Neural cell (in vitro differentiated cells): ENCODE data around the gene HECA. TPM values are rescaled to one million over a fixed set of nuclear protein-coding genes. Genes with fewer than 3 reads are reported as not detected.

Experiments used
- H2AFZ ChIP-seq: fragments of 200-600, 300-800 bp; sonication (generic), shearing (Covaris generic); 2 replicates; pipeline ENCODE4 v1.6.0; 2014; ENCODE audit warnings: low read depth, mild to moderate bottlenecking, antibody characterized with exemption, low read length, moderate library complexity
- H3F3A ChIP-seq: fragments of 200-600 bp; shearing (Covaris generic); 2 replicates; pipeline ENCODE4 v1.6.1; 2016; ENCODE audit warnings: mild to moderate bottlenecking, moderate library complexity, mixed read lengths, antibody characterized with exemption, low read length; ENCODE audit not compliant: insufficient read depth, poor library complexity, severe bottlenecking
- H3K27ac ChIP-seq: fragments of 200-600, 300-800 bp; sonication (generic), shearing (Covaris generic); 2 replicates; pipeline ENCODE4 v1.5.1; 2014; ENCODE audit warnings: mild to moderate bottlenecking, low read length, moderate library complexity
- H3K27me3 ChIP-seq: fragments of 300-800, 200-600 bp; sonication (generic), shearing (Covaris generic); 2 replicates; pipeline ENCODE4 v1.6.0; 2014; ENCODE audit warnings: mild to moderate bottlenecking, low read depth, low read length, moderate library complexity; ENCODE audit not compliant: insufficient read depth
- H3K36me3 ChIP-seq: fragments of 300-800, 200-600 bp; sonication (generic), shearing (Covaris generic); 2 replicates; pipeline ENCODE4 v1.5.1; 2014; ENCODE audit warnings: mild to moderate bottlenecking, antibody characterized with exemption, low read length, moderate library complexity; ENCODE audit not compliant: insufficient read depth
- H3K4me2 ChIP-seq: fragments of 300-800, 200-600 bp; sonication (generic), shearing (Covaris generic); 2 replicates; pipeline ENCODE4 v1.6.0; 2014; ENCODE audit warnings: mild to moderate bottlenecking, low read length
- H3K4me3 ChIP-seq: fragments of 300-800, 200-600 bp; sonication (generic), shearing (Covaris generic); 2 replicates; pipeline ENCODE4 v1.5.1; 2014; ENCODE audit warnings: mild to moderate bottlenecking, low read length, moderate library complexity
- H3K79me2 ChIP-seq: fragments of 200-600 bp; shearing (Covaris generic); replicated peaks from 2 replicates; pipeline ENCODE4 v1.6.0; 2014; ENCODE audit warnings: mild to moderate bottlenecking, low read length, moderate library complexity; ENCODE audit not compliant: insufficient read depth
- H3K9ac ChIP-seq: fragments of 300-800, 200-600 bp; sonication (generic), shearing (Covaris generic); 2 replicates; pipeline ENCODE4 v1.6.1; 2016; ENCODE audit warnings: mild to moderate bottlenecking, low read length, mixed read lengths
- H3K9me2 ChIP-seq: fragments of 200-600 bp; shearing (Covaris generic); 2 replicates; pipeline ENCODE4 v1.6.1; 2016; ENCODE audit warnings: mild to moderate bottlenecking, low read length, mixed read lengths; ENCODE audit not compliant: insufficient read depth
- H3K9me3 ChIP-seq: fragments of 200-600, 300-800 bp; sonication (generic), shearing (Covaris generic); 2 replicates; pipeline ENCODE4 v1.6.1; 2016; ENCODE audit warnings: mild to moderate bottlenecking, mixed run types, low read length, moderate library complexity, mixed read lengths
- H4K20me1 ChIP-seq: fragments of 200-600 bp; shearing (Covaris generic); 2 replicates; pipeline ENCODE4 v1.6.1; 2016; ENCODE audit warnings: mild to moderate bottlenecking, mixed run types; ENCODE audit not compliant: insufficient read depth
- EP300 ChIP-seq: fragments of 450-650 bp; conservative IDR thresholded peaks from 2 replicates; pipeline ENCODE4 v1.6.1; 2014; ENCODE audit warnings: antibody characterized with exemption, mild to moderate bottlenecking, moderate library complexity; ENCODE audit not compliant: poor library complexity, severe bottlenecking
- EZH2 ChIP-seq: fragments of 200-600, 300-800 bp; shearing (Covaris generic), sonication (generic); IDR thresholded peaks from 2 replicates; pipeline ENCODE4 v1.6.1; 2014; ENCODE audit warnings: antibody characterized with exemption, low read length, borderline replicate concordance, mild to moderate bottlenecking; ENCODE audit not compliant: insufficient read depth, poor library complexity, severe bottlenecking
- MXI1 ChIP-seq: fragments of 450-650 bp; conservative IDR thresholded peaks from 2 replicates; pipeline ENCODE4 v1.6.1; 2014; ENCODE audit warnings: antibody characterized with exemption, mild to moderate bottlenecking; ENCODE audit not compliant: poor library complexity, severe bottlenecking
- POLR2AphosphoS5 ChIP-seq: IDR thresholded peaks from 2 replicates; pipeline ENCODE4 v1.6.1; 2012
- RAD21 ChIP-seq: fragments of 450-650 bp; conservative IDR thresholded peaks from 2 replicates; pipeline ENCODE4 v1.6.1; 2014; ENCODE audit warnings: antibody characterized with exemption, mild to moderate bottlenecking, moderate library complexity
- REST ChIP-seq: IDR thresholded peaks from 2 replicates; pipeline ENCODE4 v1.6.1; 2012; ENCODE audit warnings: borderline replicate concordance
- SMC3 ChIP-seq: fragments of 450-650 bp; conservative IDR thresholded peaks from 2 replicates; pipeline ENCODE4 v1.6.1; 2014; ENCODE audit warnings: antibody characterized with exemption, mild to moderate bottlenecking, moderate library complexity; ENCODE audit not compliant: poor library complexity
- TAF1 ChIP-seq: IDR thresholded peaks from 2 replicates; pipeline ENCODE4 v1.6.1; 2012; ENCODE audit warnings: low read depth
- polyA plus RNA-seq: library from polyadenylated mRNA; depleted of rRNA; stranded (reverse); fragments of >200 nt; gene quantifications from 2 replicates; pipeline ENCODE4 v1.2.3, GENCODE V29; 2014
- TF ChIP-seq, protein P1 (sequence below): fragments of 450-650 bp; IDR thresholded peaks from 2 replicates; pipeline ENCODE4 v1.5.1; 2014; ENCODE audit warnings: antibody characterized with exemption, mild to moderate bottlenecking, moderate library complexity; ENCODE audit not compliant: poor library complexity, severe bottlenecking

HECA gene
- polyA plus RNA-seq, 1 donor from 2014 or later, result 20.2 TPM

GRCh38 chr6:139186692-139187091 is 51.8 kb downstream of the HECA start:
- no peaks in the 10 kb centered on the region for H3K79me2 ChIP-seq
- H3K9me2 ChIP-seq, result no peaks in the 10 kb centered on the region
- no peaks in the 10 kb centered on the region for H3F3A ChIP-seq
- no peaks in the 10 kb centered on the region for H4K20me1 ChIP-seq
- H3K27ac ChIP-seq, result no peak overlapping the region
- H3K9ac ChIP-seq, result no peak overlapping the region
- no peak overlapping the region for H3K4me3 ChIP-seq
- H3K36me3 ChIP-seq, result no peaks in the 10 kb centered on the region
- H3K27me3 ChIP-seq, result no peaks in the 10 kb centered on the region
- H3K4me2 ChIP-seq, result no peak overlapping the region
- H2AFZ ChIP-seq, result no peak overlapping the region
- H3K9me3 ChIP-seq, result no peaks in the 10 kb centered on the region
- no peak for TF ChIP-seq TAF1
- TF ChIP-seq REST, result no peak
- no peak for TF ChIP-seq SMC3
- TF ChIP-seq, protein P1, sequence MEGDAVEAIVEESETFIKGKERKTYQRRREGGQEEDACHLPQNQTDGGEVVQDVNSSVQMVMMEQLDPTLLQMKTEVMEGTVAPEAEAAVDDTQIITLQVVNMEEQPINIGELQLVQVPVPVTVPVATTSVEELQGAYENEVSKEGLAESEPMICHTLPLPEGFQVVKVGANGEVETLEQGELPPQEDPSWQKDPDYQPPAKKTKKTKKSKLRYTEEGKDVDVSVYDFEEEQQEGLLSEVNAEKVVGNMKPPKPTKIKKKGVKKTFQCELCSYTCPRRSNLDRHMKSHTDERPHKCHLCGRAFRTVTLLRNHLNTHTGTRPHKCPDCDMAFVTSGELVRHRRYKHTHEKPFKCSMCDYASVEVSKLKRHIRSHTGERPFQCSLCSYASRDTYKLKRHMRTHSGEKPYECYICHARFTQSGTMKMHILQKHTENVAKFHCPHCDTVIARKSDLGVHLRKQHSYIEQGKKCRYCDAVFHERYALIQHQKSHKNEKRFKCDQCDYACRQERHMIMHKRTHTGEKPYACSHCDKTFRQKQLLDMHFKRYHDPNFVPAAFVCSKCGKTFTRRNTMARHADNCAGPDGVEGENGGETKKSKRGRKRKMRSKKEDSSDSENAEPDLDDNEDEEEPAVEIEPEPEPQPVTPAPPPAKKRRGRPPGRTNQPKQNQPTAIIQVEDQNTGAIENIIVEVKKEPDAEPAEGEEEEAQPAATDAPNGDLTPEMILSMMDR, result no peak
- no peak for TF ChIP-seq MXI1
- TF ChIP-seq EP300, result no peak
- no peak for TF ChIP-seq POLR2AphosphoS5
- TF ChIP-seq RAD21, result no peak
- TF ChIP-seq EZH2, result no peak

DNA sequence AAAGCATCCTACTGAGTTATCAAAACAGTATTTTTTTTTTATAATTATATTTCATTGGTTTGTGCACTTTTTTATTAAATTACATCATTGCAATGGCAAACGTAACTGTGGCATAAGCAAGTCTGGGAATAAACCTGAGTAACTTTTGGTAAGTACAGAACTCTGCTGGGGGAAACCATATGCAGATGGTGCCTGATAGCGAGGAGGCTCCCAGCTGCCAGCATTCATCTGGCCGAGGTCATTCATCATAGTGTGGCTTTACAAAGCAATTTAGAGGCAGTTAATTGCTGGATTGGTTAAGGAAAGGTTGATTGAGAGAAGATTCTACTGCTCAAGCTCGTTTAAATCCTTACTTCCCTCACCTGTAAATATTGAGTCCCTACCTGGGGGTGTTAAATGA is 52.6 kb downstream of the HECA start:
- Histone ChIP-seq H3K4me2 (no peak overlapping the region), H3F3A (no peaks in the 10 kb centered on the region), H3K27ac (no peak overlapping the region), H3K36me3 (no peaks in the 10 kb centered on the region), H3K79me2 (no peaks in the 10 kb centered on the region), H3K9ac (no peak overlapping the region), H3K9me3 (no peaks in the 10 kb centered on the region), H3K9me2 (no peaks in the 10 kb centered on the region), H2AFZ (no peak overlapping the region), H3K27me3 (no peaks in the 10 kb centered on the region), H3K4me3 (no peak overlapping the region), H4K20me1 (no peaks in the 10 kb centered on the region)
- TF ChIP-seq REST (no peak), TAF1 (no peak), MXI1 (no peak), SMC3 (no peak), EZH2 (no peak), RAD21 (no peak), POLR2AphosphoS5 (no peak), EP300 (no peak)
- TF ChIP-seq, protein P1, result no peak
